NCI-H1105 treated with DMSO at 0.1 percent for 48 hours (cell line): ENCODE data around the gene RBM39.

ENCODE experiments used
- DNase-seq: peaks from one replicate; lab custom pipeline; 2025; lab: John Stamatoyannopoulos, UW

RBM39 gene

GRCh38 chr20:35674921-35675320 is 67.1 kb downstream of the RBM39 start:
- no peak for DNase-seq

GRCh38 chr20:35673884-35674283 is 68.2 kb downstream of the RBM39 start:
- DNase-seq: no peak

- DNase-seq: no peak
Observed at GRCh38 chr20:35669681-35670080, 72.4 kb downstream of the RBM39 start.

GRCh38 chr20:35669221-35669620 is 72.8 kb downstream of the RBM39 start:
- DNase-seq: no peak

- no peak for DNase-seq
Observed at GRCh38 chr20:35665949-35666288, 76.1 kb downstream of the RBM39 start.

- DNase-seq: peak; percentile 93
Observed at GRCh38 chr20:35664466-35665206, 77.4 kb downstream of the RBM39 start, which contains the start of the genes CPNE1 and RBM12. Gene CPNE1 (minus strand): TSS chr20:35664900. CDS start chr20:35632923, 31,977 bp downstream. Gene RBM12 (minus strand): TSS chr20:35664900. CDS start chr20:35655322, 9,578 bp downstream.

GRCh38 chr20:35663516-35664465 is 78.3 kb downstream of the RBM39 start:
- peak; percentile 42 for DNase-seq

- no peak for DNase-seq
Observed at GRCh38 chr20:35662551-35662950, 79.5 kb downstream of the RBM39 start.

GRCh38 chr20:35661908-35662307 is 80.2 kb downstream of the RBM39 start:
- DNase-seq: no peak

- DNase-seq: no peak
Observed at GRCh38 chr20:35661053-35661452, 81.0 kb downstream of the RBM39 start.

- DNase-seq: no peak
Observed at GRCh38 chr20:35660122-35660937, 81.7 kb downstream of the RBM39 start.

GRCh38 chr20:35657271-35657670 is 84.8 kb downstream of the RBM39 start:
- DNase-seq: no peak

GRCh38 chr20:35654415-35654814 is 87.6 kb downstream of the RBM39 start:
- no peak for DNase-seq

- DNase-seq: no peak
Observed at GRCh38 chr20:35653893-35654292, 88.2 kb downstream of the RBM39 start.
